Eye (tissue), 1 donor: ENCODE data around the gene MAMDC2.

Experiments
- DNase-seq: peaks from one replicate; pipeline ENCODE4 v3.0.0-alpha.2; 2015

The MAMDC2 gene

DNA sequence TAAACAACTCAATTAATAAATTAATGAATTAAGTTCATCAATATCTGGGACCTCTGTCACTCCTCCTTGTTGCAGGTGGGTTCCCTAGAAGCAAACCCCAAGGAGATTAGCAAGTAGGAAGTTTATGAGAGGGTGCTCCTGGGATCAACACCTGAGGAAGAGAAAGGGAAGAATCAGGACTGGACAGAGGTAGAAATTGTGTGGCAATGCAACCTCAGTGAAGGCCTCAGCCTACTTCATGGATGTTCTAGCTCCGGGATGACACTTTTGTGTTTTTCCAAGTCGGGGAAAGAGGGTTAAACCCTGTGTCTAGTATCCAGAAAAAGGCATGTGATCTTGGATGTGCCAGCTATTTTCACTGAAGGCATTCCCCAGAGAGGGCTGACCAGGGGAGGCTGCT is 23.2 kb downstream of the MAMDC2 start:
- no peak for DNase-seq

- no peak for DNase-seq
Observed at GRCh38 chr9:70069704-70070103, 26.1 kb downstream of the MAMDC2 start.

- DNase-seq, result no peak
Observed at GRCh38 chr9:70073193-70073592, 29.5 kb downstream of the MAMDC2 start.

- no peak for DNase-seq
Observed at GRCh38 chr9:70073756-70074155, 30.1 kb downstream of the MAMDC2 start.

DNA sequence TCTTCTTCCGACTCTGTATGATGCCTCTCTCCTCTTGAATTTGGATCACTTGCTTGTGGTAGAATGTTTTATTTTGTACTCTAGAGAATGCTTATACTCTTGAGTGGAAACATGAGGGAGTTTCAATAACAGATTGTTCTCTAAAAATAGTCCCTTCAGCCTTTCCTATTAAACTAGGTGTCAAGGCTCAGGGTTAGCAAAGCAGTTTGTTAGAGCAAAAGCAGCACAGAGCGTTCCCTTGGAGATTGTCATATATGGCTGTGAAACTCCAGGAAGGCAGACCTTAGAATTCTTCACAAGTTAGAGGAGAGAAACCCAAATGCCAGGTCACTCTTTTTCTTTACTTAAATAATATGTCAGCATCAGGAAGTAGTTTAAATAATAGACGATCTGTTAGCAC is 33.0 kb downstream of the MAMDC2 start:
- no peak for DNase-seq

DNA sequence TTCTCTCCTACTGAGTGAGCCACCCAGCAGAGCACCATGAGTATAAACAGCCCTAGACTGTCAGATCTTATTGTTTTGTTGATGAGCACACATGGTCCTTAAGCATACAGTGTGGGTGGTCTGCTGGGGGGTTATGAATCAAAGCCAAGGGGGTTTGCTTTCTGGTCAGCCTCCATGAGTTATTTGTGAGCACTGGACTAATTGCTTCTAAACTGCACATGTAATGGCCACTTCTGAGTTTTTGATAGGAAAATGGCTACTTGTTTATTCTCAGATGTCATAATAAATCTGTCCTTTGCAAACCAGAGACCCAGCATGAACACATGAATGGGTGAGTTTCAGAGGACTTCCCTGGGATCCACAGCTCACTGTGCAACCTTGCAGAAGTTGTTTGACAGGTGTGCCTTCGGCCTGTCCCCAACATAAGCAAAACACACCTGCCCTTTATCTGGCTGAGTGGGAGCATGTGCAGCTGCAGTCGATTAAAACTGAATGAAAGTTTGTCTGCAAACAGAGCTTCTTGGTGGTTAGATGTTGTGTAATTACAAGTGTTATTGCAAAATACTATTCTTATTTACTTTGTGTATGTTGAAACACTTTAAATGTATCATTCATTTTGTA is 35.9 kb downstream of the MAMDC2 start:
- DNase-seq, result peak; percentile 43

DNA sequence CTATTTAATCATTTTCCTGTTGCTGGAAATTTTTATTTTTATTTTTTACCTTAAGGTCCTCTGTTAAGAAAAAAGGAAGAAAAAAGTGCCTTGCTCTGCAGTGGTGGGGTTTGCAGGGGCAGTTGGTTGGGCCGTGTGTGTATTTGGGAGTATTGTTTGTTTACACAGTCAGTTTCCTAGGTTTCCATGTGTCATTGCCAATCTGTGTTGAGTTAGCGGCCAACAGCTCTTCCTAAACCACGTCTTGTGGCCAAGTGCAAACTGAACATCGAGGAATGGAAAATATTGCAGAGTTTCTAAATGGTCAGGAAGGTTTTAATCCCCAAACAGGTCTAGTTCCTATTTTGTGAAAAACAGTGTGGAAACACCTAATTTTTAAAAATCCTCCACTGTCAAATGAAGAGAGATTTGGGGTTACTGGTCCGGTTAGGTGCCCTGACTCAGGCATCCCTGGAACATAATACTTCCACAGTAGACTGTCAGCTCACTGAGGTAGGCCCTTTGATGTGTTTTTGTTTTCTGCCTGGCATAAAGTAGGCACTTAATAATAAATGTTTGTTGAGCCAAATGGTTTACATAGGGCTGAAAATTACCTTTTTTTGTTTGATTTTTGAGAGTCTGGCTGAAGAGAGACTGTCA is 37.0 kb downstream of the MAMDC2 start:
- no peak for DNase-seq

GRCh38 chr9:70081120-70081495 is 37.5 kb downstream of the MAMDC2 start:
- no peak for DNase-seq

- peak; percentile 27 for DNase-seq
Observed at GRCh38 chr9:70083429-70083828, 39.8 kb downstream of the MAMDC2 start.

DNA sequence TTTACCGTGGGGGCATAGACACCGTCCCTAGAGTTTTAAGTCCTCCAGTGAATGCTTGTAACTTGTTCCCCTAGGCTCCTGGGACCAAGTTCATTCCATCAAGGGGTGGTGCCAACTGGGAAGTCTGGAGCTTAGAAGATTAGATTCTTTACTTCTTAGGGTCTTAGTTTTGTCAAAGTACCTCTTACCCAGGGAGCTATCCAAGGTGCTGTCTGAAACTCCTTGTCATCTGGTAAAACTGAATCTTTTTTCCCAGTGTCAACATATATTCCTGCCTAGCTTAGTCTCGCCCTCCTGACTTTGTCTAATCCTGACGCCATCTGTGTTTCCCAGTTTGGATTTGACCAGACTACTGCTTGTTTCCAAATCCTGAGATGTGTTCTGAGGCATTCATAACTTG is 41.6 kb downstream of the MAMDC2 start:
- DNase-seq, result peak; percentile 70

DNA sequence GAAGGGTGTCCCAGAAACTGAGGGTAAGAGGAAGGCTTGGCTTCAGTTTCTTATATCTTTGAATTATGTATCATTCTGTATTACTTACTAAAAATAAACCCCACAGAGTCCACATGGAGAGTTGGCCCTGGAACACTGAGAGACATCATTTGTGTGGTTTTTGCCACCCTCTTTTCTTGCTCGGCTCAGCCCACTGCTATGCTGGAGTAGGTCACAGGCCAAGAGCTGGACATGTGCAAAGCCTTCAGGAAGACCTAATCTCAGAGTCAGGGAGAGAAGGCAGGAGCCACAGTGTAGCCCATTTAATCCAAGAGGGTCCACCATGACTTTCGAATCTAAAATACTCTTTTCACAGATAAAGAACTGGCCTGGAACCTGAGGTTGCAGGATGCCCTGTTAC is 47.5 kb downstream of the MAMDC2 start:
- DNase-seq, result no peak

GRCh38 chr9:70091572-70091971 is 47.9 kb downstream of the MAMDC2 start:
- no peak for DNase-seq

DNA sequence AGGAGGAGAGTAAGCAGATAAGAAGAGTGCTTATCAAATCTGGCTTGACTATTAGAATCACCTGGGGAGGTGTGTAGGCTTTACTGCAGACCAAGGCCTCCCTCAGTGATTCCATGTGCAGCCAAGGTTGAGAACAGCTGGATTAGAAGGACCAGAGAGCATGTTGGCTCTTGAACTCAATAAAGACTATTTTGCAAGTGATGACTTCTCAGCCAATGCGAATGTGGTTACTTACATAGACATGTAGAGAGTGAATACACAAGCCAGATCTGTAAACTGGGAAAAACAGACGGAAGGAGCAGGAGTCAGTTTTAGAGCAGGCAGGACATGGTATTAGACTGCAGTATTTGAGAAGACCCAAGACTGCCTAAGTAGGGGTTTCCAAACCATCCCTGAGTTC is 48.5 kb downstream of the MAMDC2 start:
- DNase-seq, result no peak

GRCh38 chr9:70093095-70093494 is 49.4 kb downstream of the MAMDC2 start:
- DNase-seq, result no peak

DNA sequence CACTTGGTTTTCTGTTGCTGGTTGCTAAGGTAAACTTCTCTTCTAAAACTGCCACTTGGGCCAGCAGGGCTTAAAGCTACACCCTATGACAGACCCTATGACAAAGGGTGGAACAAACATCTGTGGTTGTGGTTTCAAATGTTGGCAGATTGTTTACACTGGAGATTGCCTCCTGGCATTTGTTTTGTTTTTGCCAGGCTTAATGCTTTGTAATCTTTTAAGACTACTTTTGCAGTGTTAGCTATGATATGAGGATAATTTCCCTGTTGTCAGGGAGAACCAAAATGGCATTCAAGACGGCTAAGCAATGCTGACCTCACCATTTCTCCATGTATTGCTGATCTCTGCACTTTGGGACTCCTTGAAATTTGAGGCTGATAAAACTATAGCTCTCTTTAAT is 50.3 kb downstream of the MAMDC2 start:
- DNase-seq, result no peak

GRCh38 chr9:70094747-70095146 is 51.1 kb downstream of the MAMDC2 start:
- DNase-seq, result no peak

DNA sequence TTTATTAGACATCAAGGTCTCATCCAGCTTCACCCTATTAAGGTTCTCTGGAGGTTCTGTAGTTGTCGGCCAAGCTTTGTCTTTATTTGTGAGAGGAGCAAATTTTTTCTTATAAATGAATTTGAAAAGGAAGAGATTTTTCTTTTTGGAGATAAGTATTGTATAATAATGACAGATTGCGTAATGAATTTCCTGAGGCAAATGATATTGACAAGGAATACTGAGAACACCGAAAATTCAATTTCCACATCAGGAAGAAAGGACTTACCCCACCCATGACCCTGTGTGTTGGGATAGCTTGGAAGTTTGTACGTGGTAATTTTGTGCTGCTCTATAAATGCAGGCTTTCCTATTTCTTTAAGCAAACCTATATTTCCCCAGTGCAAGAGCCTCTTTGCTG is 53.5 kb downstream of the MAMDC2 start:
- no peak for DNase-seq

- no peak for DNase-seq
Observed at GRCh38 chr9:70100362-70100761, 56.7 kb downstream of the MAMDC2 start.

GRCh38 chr9:70101265-70101664 is 57.6 kb downstream of the MAMDC2 start:
- DNase-seq, result no peak

DNA sequence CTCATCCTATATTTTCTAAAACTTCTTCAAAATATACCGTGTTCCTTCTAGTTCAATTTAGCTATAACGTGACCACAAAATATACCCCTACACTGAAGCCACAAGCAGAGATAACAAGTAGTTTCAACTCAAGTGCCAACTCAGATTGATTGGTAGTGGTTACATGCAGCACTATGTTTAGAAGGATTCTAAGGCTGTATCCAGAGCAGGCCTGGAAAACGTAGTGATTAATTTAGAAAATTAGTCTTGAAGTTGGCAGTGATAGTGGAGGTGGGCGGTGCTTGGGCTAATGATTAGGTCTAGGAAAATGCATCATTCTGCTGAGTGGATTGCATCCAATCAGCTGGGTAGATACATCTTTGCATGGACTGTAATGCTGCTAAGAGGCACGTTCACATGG is 61.5 kb downstream of the MAMDC2 start:
- no peak for DNase-seq

- no peak for DNase-seq
Observed at GRCh38 chr9:70106571-70106970, 62.9 kb downstream of the MAMDC2 start.

GRCh38 chr9:70107558-70107957 is 63.9 kb downstream of the MAMDC2 start:
- no peak for DNase-seq

- no peak for DNase-seq
Observed at GRCh38 chr9:70108181-70108580, 64.5 kb downstream of the MAMDC2 start.

DNA sequence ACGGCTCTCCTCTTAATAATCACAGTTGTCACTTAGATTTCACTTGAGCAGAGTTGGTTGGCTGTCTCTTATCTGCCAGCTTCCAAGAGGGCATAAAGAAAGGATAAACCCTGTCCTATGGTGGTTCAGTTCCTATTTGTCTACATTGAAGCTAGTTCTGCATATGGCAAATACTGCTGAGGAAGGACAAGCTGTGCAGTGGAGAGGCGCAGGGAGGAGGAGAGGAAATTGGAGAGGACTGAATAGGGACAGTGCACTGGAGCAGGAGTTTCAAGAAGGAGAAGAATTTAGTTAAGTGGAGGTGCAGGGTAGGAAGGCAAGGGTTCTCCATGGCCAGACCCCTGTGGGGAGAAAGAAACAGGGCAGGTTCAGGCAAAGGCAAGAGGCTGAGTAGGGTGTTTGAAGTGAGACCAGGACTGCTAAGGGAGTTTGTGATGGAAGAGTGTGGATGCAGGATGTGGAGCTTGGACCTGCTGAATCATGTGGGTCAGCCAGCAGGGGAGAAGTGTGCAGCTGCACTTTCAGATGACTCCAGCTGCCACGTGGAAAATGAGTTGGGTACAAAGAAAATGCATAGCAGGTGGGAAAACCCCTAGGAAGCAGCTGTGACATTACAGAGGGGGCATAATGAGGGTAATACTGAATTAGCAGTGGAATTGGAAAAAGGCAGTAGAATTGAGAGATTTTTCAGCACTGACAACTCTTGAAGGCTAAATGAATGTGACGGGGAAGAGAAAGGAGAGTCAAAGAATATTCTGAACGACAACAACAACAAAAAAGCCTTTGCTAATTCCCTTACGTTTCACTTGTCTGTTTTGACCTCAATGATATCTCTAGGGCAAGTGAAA is 66.8 kb downstream of the MAMDC2 start:
- DNase-seq, result peak; percentile 85
